Measurements from ENCODE around the gene OR2T11. TPM values are rescaled to one million over a fixed set of nuclear protein-coding genes. Genes with fewer than 3 reads are reported as not detected.

OR2T11 gene
- total RNA-seq, 4 donors from 2014 or later, result not detected

DNA sequence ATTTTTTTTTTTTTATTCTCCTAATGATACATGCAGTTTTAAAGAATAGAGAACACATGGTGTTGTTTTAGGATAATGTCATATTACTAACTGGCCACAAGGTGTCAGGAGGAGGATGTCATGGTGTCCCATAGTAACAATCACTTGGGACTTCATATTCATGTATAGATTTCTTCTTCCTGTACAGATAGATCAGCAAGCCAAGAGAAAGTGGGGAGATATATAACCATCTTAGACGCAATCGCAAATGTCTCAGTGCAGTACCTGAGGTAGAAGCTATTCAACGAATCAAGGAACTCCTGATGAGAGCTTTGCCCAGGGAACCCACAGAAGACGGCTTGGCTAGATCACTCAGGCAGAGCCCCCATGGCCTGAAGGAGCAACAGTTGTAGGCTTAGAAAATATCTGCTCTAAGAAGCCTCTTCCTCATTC is 12.3 kb downstream of the OR2T11 start:
- in situ Hi-C loops (cut with MboI; ENCODE audit: low pct_ligation_motif_present in 1 of 4, low pct_unique_long_range_greater_than_20kb in 1 of 4, low sequenced_read_pairs in 3 of 4), result loop anchor here in 2 of 4 donors (10.0 kb wide), 1 partner anchor 62 kb away; no protein-coding TSS in a partner anchor
- Histone ChIP-seq H3K9me3 (no peaks in the 10 kb centered on the region), H3K36me3 (no peaks in the 10 kb centered on the region), H3K27me3 (no peaks in the 10 kb centered on the region), H3K27ac (no peak overlapping the region), H3K4me3 (no peak overlapping the region), H3K4me1 (no peaks in the 10 kb centered on the region)
- intact Hi-C loops (cut with DNase I; ENCODE audit: low total_unique reads), result no loop called here
- TF ChIP-seq POLR2A (IDR thresholded peaks at IDR 0.05), result no peak
- TF ChIP-seq, protein P1, sequence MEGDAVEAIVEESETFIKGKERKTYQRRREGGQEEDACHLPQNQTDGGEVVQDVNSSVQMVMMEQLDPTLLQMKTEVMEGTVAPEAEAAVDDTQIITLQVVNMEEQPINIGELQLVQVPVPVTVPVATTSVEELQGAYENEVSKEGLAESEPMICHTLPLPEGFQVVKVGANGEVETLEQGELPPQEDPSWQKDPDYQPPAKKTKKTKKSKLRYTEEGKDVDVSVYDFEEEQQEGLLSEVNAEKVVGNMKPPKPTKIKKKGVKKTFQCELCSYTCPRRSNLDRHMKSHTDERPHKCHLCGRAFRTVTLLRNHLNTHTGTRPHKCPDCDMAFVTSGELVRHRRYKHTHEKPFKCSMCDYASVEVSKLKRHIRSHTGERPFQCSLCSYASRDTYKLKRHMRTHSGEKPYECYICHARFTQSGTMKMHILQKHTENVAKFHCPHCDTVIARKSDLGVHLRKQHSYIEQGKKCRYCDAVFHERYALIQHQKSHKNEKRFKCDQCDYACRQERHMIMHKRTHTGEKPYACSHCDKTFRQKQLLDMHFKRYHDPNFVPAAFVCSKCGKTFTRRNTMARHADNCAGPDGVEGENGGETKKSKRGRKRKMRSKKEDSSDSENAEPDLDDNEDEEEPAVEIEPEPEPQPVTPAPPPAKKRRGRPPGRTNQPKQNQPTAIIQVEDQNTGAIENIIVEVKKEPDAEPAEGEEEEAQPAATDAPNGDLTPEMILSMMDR (IDR thresholded peaks at IDR 0.05), result peak; percentile 41 to 62 (median 56)
- no peak for TF ChIP-seq POLR2AphosphoS5 (IDR thresholded peaks at IDR 0.05)
- no peak for TF ChIP-seq EP300 (IDR thresholded peaks at IDR 0.05; ENCODE audit: low read depth)
- WGBS, 2 donors (ENCODE audit: low coverage in 1 of 2), result 63% methylated on average over 4 of the region's 4 CpGs; no CpG with 5 or more reads in 1 of the 2 donors
- no peak for DNase-seq

DNA sequence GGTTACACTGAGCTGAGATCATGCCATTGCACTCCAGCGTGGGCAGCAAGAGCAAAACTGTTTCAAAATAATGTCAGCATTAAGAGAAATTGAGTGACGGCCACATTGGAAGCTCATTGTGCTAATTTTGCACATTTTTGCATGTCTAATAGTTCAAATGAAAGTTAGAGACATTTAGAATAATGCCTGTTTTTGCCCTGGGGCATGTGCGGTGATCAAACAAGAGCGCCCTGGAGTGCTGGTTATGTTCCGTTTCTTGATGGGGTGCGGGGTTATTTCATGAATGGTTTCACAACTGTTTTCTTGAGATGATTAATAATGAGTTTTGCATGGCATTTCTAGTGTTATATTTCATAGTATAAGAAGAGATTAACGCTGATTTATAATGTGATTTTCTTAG is 13.1 kb downstream of the OR2T11 start:
- 63 to 73% methylated on average over 7 of the region's 7 CpGs for WGBS, 2 donors (ENCODE audit: low coverage in 1 of 2)
- Histone ChIP-seq H3K9me3 (no peaks in the 10 kb centered on the region), H3K36me3 (no peaks in the 10 kb centered on the region), H3K4me1 (no peaks in the 10 kb centered on the region), H3K27me3 (no peaks in the 10 kb centered on the region), H3K27ac (no peak overlapping the region), H3K4me3 (no peak overlapping the region)
- in situ Hi-C loops (cut with MboI; ENCODE audit: low pct_ligation_motif_present in 1 of 4, low pct_unique_long_range_greater_than_20kb in 1 of 4, low sequenced_read_pairs in 3 of 4) (loop anchor here in 2 of 4 donors (10.0 kb wide), 1 partner anchor 63 kb away; no protein-coding TSS in a partner anchor), intact Hi-C loops (cut with DNase I; ENCODE audit: low total_unique reads) (no loop called here)
- DNase-seq, result no peak
- TF ChIP-seq EP300 (IDR thresholded peaks at IDR 0.05; ENCODE audit: low read depth) (no peak), POLR2A (IDR thresholded peaks at IDR 0.05) (no peak), POLR2AphosphoS5 (IDR thresholded peaks at IDR 0.05) (no peak)
- TF ChIP-seq, protein P1 (IDR thresholded peaks at IDR 0.05), result no peak

DNA sequence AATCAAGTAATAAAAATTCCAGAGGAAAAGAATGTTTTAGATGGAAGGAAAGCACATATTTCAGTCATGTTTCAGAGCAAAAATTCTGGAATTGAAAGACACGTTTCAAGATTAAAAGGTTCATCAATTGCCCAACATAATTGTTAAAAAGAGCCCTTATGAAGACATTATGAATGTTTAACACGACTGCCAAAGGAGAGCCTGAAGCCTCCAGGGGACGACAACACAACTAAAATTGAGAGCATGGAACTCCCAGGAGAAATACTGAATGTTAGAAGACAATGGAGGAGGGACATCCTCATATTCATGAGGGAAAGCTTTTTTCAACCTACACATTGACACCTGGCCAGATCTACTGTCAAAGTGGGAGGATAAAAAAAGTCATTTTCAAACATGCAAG is 16.0 kb downstream of the OR2T11 start:
- WGBS, 2 donors (ENCODE audit: low coverage in 1 of 2), result 4 to 7% methylated on average over 3 of the region's 3 CpGs
- TF ChIP-seq POLR2A (IDR thresholded peaks at IDR 0.05), result no peak
- TF ChIP-seq, protein P1 (IDR thresholded peaks at IDR 0.05), result peak in 4 of 5 experiments; percentile 44 to 61 (median 52)
- TF ChIP-seq POLR2AphosphoS5 (IDR thresholded peaks at IDR 0.05), result no peak
- TF ChIP-seq EP300 (IDR thresholded peaks at IDR 0.05; ENCODE audit: low read depth), result no peak
- in situ Hi-C loops (cut with MboI; ENCODE audit: low pct_ligation_motif_present in 1 of 4, low pct_unique_long_range_greater_than_20kb in 1 of 4, low sequenced_read_pairs in 3 of 4) (no loop called here), intact Hi-C loops (cut with DNase I; ENCODE audit: low total_unique reads) (no loop called here)
- H3K4me1 ChIP-seq, result no peaks in the 10 kb centered on the region
- H3K9me3 ChIP-seq, result no peaks in the 10 kb centered on the region
- no peaks in the 10 kb centered on the region for H3K36me3 ChIP-seq
- DNase-seq, result peak; percentile 70
- H3K27ac ChIP-seq, result no peak overlapping the region
- H3K4me3 ChIP-seq, result no peak overlapping the region
- no peaks in the 10 kb centered on the region for H3K27me3 ChIP-seq

DNA sequence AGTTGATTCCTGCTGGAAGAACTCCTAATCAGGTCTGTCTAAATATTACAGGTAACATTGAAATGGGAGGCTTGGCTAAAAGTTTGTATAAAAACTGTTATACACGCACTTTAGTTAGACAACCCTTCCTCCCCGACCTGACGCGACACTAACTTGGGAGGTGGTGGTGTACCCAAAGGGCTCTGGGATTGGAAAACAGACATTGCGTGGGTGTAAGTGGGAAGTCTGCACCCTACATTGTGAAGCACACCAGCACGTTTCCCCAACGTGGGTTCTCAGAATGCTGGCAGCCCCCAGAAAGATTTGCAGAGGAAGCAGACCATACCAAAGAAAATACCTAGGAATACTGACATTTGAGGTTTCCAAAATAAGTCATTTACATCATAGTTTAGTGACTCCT is 16.8 kb downstream of the OR2T11 start:
- TF ChIP-seq EP300 (IDR thresholded peaks at IDR 0.05; ENCODE audit: low read depth) (no peak), POLR2AphosphoS5 (IDR thresholded peaks at IDR 0.05) (no peak), POLR2A (IDR thresholded peaks at IDR 0.05) (no peak)
- TF ChIP-seq, protein P1 (IDR thresholded peaks at IDR 0.05), result no peak
- WGBS, 2 donors (ENCODE audit: low coverage in 1 of 2), result 67 to 77% methylated on average over 7 of the region's 7 CpGs
- DNase-seq, result no peak
- in situ Hi-C loops (cut with MboI; ENCODE audit: low pct_ligation_motif_present in 1 of 4, low pct_unique_long_range_greater_than_20kb in 1 of 4, low sequenced_read_pairs in 3 of 4) (no loop called here), intact Hi-C loops (cut with DNase I; ENCODE audit: low total_unique reads) (no loop called here)
- no peaks in the 10 kb centered on the region for H3K36me3 ChIP-seq
- H3K4me3 ChIP-seq, result no peak overlapping the region
- no peaks in the 10 kb centered on the region for H3K9me3 ChIP-seq
- no peaks in the 10 kb centered on the region for H3K4me1 ChIP-seq
- H3K27ac ChIP-seq, result no peak overlapping the region
- H3K27me3 ChIP-seq, result no peaks in the 10 kb centered on the region

Data from transverse colon (tissue), 4 donors.